Epithelial cell of proximal tubule (primary cell): ENCODE results near the gene MTCH1. TPM values are rescaled to one million over a fixed set of nuclear protein-coding genes. Genes with fewer than 3 reads are reported as not detected.

Experiments
- DNase-seq: peaks from one replicate; pipeline ENCODE4 v3.0.0-alpha.2; 2011; ENCODE audit warnings: low read depth
- H3K4me3 ChIP-seq: 2 replicates; pipeline ENCODE4 v1.5.1; 2011; ENCODE audit warnings: low read depth, mild to moderate bottlenecking, low read length
- CTCF ChIP-seq: conservative IDR thresholded peaks from 2 replicates; pipeline ENCODE4 v1.5.1; 2012; ENCODE audit warnings: low read depth, mild to moderate bottlenecking, low read length
- total RNA-seq: library from RNA; depleted of rRNA; stranded (reverse); fragments of >200 nt; gene quantifications from 2 replicates; pipeline ENCODE4 v1.2.3, GENCODE V29; 2015

Gene MTCH1
- total RNA-seq, 1 donor from 2014 or later: 235 TPM

GRCh38 chr6:36975231-36976006 lies 10.6 kb downstream of the MTCH1 start:
- no peak for DNase-seq
- no peak for TF ChIP-seq CTCF
- no peak overlapping the region for H3K4me3 ChIP-seq

GRCh38 chr6:36973647-36974046 lies 12.3 kb downstream of the MTCH1 start:
- TF ChIP-seq CTCF: no peak
- DNase-seq: no peak
- H3K4me3 ChIP-seq: no peak overlapping the region

- no peak for TF ChIP-seq CTCF
- DNase-seq: no peak
- no peak overlapping the region for H3K4me3 ChIP-seq
Measured at GRCh38 chr6:36973190-36973589, 12.8 kb downstream of the MTCH1 start.

GRCh38 chr6:36971921-36972673 lies 13.9 kb downstream of the MTCH1 start:
- no peak for DNase-seq
- TF ChIP-seq CTCF: no peak
- no peak overlapping the region for H3K4me3 ChIP-seq

- no peak for DNase-seq
- no peak overlapping the region for H3K4me3 ChIP-seq
- no peak for TF ChIP-seq CTCF
Measured at GRCh38 chr6:36970892-36971842, 14.8 kb downstream of the MTCH1 start.

- no peak overlapping the region for H3K4me3 ChIP-seq
- no peak for TF ChIP-seq CTCF
- DNase-seq: no peak
Measured at GRCh38 chr6:36969988-36970891, 15.8 kb downstream of the MTCH1 start.
